Activated effector memory CD4-positive, alpha-beta T cell treated with anti-CD3 and anti-CD28 coated beads, Interleukin-2, amount 50 U/mL, for 16 hours (primary cell): ENCODE results near the gene PSENEN.

Experiments
- DNase-seq: peaks from one replicate; pipeline ENCODE4 v3.0.0-alpha.2; 2020

The PSENEN gene

DNA sequence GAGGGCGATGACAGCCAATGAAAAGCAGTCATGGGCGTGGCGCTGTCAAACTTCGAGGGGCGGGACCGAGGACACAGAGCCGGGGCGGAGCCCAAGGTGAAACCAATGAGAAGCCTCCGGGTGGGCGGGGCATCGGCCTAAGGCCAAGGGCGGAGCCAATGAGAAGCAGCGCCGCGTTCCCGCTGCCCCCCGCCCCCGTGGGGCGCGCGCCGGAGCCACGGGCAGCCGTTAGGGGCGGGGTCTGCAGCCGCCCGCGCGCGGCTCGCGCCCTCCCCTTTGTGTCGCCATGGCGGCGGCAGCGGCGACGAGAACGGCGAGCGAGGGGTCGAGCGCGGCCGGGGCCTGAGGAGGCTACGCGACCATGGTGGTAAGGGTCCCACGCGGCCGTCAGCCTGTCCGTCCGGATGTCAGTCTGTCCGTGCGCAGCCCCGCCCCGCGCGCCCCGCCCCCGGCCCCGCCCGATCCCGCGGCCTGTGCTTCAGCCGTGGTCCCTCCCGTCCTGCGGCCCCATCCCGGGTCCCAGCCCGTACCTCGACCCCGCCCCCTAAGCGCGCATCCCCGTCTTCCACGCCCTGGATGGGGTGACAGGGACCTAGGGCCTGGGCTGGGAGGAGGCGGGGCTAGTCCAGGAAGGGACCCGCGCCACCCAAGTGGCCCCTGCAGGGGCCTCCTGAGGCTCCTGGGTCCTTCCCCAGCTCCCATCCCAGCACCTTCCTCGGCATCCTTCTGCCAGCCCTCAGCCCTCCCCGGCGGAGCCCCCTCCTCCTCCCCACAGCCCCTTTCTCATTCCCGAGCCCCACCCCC, 30.0 kb downstream of the PSENEN start, which contains the start of gene ARHGAP33:
ARHGAP33 (plus strand) TSS at position 267 of the 804 bp plus-strand sequence; CDS start at position 362, 95 bp downstream.
- DNase-seq: peak; percentile 99

DNA sequence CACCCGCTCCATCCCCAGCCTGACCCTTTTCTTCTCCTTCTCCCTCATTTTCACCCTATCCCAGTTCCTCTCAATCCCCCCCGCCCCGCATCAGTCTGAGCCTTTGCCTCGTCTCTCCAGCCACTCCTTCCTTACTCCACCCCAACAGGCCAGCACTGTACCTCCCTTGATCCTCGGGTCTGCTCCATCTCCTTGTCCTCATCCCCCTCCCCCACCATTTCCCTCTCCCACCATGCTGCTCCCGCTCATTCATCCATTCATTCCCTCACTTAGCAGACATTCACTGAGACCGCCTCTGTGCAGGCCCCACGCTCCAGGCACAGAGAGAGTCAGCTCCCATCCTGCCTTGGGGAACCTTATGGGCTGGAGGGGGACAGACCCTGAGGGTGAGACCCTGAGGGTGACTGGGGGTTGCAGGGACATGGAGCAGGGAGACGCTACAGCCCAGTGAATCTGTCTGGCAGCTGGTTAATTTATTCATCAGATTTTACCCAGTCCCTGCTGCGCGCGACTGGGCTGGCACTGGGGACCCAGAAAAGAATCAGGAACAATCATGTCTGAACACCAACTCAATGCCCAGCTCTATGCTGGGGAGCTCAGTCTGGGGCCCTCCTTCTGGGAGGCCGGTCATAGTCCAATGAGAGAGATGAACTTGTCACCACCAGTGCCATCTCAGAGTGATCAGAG, 30.8 kb downstream of the PSENEN start:
- DNase-seq: no peak

DNA sequence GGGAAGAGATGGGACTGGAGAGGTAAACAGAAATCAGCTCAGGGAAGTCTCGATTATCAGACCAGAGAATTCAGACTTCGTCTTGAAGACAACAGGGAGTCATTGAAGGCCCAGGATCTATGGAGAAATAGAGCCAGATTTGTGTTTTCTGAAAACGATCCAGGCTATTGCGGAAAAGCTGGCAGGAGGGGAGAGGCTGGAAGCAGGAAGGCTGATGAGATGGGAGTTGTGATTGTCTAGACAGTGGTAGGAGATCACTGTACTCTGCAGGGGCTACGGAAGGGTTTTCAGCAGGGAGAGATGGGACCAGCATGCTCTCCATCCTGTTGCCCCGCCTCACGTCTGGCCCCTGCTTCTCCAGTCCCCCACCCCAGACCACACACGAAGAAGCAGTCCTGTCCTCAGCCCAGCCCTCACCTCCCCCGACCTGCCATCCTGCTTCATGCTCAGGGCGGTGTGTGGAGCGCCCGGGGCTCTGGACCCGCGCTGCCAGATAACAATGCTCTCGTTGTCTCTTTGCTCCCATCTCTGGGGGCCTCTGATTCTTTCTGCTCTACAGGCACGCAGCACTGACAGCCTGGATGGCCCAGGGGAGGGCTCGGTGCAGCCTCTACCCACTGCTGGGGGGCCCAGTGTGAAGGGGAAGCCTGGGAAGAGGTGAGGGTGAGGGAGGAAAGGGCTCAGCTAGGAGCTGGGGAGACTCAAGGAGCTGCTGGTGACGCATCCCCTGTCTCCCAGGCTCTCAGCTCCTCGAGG, 31.8 kb downstream of the PSENEN start:
- DNase-seq: no peak

DNA sequence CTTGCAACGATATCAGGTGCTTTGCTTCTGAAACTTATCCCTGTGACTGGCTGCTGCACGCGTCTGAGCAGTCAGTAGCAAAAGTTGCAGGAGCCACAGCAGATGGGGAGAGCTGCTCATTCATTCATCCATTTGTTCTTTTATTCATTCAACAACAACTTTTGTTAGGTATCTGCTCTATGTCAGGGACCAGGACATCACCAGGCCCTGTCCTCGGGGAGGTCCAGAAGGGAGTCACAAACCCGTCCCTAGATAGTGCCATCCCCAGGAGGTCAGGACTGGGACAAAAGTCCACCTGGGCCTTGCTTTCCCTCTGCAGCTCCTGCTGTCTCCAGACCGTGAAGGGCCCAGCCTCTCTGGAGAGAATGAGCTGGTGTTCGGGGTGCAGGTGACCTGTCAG, 32.5 kb downstream of the PSENEN start:
- DNase-seq: no peak

DNA sequence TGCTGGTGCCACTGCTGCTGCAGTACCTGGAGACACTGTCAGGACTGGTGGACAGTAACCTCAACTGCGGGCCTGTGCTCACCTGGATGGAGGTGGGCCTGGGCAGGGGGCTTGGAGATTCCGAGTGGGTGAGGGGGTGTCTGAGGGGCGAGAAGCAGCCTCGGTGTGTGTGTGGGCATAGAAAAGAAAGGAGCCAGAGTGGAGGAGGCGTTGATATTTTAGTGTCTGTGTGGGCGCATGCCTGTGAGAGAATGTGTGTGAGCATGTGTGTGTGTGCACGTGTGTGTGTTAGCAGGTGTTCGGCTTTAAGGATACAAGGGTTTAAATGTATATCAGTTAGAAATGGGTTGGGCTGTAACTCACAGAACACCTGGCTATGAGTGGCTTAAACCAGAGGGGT, 33.6 kb downstream of the PSENEN start:
- DNase-seq: no peak

DNA sequence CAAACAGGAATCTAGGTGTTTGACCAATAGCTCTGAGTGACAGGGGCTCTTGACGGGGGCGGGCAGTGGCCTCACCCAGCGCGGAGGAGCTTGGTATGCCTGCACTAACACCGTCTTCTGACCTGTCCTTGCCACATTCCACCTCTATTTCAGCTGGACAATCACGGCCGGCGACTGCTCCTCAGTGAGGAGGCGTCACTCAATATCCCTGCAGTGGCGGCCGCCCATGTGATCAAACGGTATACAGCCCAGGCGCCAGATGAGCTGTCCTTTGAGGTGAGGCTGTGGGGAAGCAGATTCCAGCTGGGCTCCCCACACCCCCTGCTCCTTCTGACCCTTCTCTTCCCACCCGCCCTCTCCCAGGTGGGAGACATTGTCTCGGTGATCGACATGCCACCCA, 34.6 kb downstream of the PSENEN start:
- DNase-seq: no peak

DNA sequence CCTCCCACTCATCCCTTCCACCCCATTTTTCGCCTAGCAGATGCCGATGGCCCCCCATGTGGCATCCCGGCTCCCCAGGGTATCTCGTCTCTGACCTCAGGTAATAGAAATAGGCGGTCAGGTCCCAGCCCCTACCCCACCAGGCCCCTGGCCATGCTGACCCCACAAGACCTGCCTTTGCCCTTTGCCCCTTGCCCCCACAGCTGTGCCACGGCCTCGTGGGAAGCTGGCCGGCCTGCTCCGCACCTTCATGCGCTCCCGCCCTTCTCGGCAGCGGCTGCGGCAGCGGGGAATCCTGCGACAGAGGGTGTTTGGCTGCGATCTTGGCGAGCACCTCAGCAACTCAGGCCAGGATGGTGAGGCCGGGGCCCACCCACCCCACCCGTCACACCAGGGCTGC, 35.3 kb downstream of the PSENEN start:
- no peak for DNase-seq

DNA sequence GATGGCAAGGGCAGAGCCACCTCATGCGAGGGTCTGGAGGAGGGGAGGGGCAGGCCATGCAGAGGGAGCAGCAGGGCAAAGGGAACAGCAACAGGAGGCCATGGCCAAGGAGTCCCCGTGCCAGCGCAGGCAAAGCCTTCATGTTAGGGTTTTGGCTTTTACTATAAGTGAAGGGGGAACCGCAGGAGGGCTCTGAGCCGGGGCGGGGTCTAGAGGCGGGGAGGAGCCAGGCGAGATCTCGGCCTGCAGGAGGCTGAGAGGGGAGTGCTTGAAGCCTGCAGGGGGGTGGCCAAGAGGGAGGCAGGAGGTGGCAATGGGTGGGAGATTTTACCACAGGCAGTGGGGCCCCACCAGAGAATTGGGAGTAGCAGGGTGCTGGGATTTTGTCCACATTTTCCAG, 36.2 kb downstream of the PSENEN start:
- DNase-seq: no peak

DNA sequence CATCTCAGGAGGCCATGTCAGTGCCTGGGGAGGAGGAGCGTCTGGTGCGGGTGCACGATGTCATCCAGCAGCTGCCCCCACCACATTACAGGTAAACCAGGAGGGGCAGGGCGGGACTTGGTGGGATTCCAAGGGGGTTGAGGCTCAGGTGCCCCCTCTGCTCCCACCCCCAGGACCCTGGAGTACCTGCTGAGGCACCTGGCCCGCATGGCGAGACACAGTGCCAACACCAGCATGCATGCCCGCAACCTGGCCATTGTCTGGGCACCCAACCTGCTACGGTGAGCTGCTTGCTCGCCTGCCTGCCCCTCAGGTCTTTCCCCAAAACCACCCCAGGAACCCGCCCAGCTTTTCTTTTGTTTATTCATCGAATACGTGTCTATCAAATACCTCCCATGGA, 37.1 kb downstream of the PSENEN start:
- DNase-seq: no peak

DNA sequence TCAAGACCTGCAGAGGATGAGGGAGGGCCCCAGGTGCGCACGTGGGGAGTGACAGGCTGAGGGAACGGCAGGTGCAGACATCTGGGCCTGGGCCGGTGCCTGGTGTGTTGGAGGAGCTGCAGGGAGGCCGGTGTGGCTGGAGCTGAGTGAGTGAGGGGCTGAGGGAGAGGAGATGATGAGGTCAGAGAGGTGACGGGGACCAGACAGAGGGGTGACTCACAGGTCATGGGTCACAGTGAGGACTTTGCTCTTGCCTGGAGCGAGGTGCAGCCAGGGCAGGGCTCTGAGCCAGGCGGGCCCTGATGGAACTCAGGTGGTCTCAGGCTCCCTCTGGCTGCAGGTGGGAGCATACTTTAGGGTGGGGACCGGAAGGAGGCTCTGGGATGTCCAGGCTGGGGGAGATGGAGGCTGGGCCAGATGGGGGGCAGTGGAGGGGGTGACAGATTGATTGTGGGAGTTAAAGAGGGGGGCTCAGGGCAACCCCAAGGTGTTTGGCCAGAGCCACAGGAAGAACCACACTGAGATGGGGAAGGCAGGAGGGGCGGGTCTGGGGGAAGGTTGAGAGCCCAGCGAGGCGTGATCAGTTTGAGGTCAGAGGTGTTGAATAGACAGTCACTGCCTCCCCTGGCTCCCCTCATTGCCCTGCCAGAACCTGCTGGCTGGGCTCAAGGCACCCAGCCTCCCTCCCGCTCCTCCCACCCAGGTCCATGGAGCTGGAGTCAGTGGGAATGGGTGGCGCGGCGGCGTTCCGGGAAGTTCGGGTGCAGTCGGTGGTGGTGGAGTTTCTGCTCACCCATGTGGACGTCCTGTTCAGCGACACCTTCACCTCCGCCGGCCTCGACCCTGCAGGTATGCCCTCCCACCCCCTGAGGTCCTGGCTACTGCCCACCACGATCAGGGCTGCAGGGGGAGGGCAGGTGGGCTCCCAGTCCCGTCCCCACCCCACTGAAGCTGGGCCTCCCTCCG, 38.3 kb downstream of the PSENEN start:
- no peak for DNase-seq

DNA sequence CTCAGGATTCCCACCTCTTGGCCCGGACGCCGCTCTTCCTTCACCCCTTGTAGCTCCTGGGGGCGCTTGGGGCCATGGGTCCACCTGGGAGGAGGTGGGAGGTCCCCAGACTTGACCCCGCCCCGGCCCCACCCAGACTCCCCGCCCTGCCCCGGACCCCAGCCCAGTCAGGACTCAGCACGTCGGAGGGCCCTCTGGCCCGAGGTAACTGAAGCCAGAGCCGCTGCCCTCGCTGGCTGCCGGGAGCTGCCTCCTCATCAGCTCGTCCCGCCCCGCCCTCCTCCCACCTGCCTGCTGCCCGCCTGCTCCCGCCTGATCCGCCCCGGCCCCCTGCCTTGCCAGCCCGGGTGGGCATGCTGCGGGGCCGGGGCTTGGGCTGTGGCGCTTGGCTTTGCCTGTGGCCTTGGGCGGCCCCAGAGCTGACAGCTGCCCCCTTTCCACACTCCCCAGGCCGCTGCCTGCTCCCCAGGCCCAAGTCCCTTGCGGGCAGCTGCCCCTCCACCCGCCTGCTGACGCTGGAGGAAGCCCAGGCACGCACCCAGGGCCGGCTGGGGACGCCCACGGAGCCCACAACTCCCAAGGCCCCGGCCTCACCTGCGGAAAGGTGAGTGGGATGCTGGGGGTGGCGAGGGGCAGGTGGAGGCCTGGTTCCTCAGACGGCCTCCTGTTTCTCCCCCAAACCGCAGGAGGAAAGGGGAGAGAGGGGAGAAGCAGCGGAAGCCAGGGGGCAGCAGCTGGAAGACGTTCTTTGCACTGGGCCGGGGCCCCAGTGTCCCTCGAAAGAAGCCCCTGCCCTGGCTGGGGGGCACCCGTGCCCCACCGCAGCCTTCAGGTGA, 39.3 kb downstream of the PSENEN start:
- DNase-seq: no peak

DNA sequence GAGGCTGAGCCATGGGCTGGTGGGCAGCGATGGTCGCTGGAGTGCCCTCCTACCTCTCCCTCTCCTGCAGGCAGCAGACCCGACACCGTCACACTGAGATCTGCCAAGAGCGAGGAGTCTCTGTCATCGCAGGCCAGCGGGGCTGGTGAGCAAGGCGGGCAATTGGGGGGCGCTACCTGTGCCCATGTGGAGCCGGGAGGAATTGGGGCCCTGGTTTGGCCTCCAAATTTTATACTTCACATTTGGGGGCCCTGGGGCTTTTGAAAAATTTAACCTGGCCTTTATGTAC, 39.8 kb downstream of the PSENEN start:
- DNase-seq: no peak

DNA sequence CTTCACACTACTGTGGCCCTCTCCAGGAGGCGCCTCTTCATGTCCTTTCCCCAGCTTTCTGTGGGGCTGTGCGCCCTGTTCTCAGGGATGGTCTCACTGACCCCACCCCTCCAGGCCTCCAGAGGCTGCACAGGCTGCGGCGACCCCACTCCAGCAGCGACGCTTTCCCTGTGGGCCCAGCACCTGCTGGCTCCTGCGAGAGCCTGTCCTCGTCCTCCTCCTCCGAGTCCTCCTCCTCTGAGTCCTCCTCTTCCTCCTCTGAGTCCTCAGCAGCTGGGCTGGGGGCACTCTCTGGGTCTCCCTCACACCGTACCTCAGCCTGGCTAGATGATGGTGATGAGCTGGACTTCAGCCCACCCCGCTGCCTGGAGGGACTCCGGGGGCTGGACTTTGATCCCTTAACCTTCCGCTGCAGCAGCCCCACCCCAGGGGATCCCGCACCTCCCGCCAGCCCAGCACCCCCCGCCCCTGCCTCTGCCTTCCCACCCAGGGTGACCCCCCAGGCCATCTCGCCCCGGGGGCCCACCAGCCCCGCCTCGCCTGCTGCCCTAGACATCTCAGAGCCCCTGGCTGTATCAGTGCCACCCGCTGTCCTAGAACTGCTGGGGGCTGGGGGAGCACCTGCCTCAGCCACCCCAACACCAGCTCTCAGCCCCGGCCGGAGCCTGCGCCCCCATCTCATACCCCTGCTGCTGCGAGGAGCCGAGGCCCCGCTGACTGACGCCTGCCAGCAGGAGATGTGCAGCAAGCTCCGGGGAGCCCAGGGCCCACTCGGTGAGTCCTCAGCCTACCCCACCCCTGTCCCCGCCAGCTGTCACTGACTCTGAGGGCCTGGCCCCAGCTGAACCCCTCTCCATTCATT, 41.1 kb downstream of the PSENEN start:
- DNase-seq: no peak

DNA sequence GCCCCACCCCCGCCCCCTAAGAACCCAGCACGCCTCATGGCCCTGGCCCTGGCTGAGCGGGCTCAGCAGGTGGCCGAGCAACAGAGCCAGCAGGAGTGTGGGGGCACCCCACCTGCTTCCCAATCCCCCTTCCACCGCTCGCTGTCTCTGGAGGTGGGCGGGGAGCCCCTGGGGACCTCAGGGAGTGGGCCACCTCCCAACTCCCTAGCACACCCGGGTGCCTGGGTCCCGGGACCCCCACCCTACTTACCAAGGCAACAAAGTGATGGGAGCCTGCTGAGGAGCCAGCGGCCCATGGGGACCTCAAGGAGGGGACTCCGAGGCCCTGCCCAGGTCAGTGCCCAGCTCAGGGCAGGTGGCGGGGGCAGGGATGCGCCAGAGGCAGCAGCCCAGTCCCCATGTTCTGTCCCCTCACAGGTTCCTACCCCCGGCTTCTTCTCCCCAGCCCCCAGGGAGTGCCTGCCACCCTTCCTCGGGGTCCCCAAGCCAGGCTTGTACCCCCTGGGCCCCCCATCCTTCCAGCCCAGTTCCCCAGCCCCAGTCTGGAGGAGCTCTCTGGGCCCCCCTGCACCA, 41.9 kb downstream of the PSENEN start:
- DNase-seq: no peak

DNA sequence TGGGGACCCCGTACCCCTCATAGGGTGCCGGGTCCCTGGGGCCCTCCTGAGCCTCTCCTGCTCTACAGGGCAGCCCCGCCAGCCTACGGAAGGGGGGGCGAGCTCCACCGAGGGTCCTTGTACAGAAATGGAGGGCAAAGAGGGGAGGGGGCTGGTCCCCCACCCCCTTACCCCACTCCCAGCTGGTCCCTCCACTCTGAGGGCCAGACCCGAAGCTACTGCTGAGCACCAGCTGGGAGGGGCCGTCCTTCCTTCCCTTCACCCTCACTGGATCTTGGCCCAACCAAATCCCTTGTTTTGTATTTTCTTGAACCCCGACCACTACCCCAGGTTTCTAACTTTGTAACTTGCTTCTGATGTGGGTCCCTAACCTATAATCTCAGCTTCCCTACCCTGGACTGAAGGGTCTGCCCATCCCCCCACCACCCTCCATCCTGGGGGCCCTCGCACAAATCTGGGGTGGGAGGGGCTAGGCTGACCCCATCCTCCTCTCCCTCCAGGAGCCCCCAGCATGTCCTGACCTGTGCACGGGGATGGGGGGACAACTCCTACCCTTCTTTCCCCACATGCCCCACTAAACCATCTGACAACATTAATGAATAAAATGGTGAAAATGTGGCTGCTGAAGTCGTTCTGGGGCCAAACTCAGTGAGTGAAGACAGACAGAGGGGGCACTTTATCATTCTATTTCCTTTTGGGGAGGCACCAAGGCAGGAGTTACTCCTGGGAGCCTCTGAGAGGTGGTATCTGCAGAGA, 42.9 kb downstream of the PSENEN start:
- DNase-seq: no peak

DNA sequence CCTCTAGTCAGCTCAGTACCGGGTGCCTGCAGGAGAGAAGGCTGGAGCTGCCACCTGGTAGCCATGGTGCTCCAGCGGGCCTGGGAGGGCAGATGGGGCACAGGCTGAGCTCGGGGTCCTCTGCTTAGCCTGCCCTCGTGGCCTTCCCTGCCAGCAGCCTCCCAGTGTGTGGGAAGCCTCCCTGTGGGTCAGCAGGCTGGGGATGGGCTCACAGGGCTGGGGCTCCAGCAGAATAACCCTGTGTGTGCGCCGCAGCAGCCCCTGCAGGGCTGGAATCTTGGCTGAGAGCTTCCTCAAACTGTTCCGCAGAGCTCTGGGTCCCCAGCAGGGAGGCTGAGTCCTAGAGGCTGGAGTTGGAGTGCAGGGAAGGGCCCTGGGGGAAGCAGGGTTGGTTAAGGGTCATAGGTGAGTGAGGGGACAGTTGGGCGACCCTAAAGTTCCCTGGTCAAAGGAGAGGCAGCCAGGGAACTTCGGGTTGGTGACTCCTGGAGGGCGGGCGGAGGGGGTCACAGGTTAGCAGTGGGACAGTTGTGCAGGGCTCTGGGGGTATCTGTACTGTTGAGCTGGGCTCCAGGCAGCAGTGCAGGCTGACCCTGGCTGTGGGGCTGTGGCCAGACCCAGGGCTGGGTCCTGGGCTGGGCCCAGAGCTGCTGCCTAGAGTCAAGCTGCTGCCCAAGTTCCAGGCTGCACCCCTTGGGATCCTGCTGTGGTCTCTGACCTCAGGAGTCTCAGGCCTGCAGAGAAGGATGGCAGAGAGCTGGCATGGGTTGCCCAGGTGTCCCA, 43.9 kb downstream of the PSENEN start:
- no peak for DNase-seq

DNA sequence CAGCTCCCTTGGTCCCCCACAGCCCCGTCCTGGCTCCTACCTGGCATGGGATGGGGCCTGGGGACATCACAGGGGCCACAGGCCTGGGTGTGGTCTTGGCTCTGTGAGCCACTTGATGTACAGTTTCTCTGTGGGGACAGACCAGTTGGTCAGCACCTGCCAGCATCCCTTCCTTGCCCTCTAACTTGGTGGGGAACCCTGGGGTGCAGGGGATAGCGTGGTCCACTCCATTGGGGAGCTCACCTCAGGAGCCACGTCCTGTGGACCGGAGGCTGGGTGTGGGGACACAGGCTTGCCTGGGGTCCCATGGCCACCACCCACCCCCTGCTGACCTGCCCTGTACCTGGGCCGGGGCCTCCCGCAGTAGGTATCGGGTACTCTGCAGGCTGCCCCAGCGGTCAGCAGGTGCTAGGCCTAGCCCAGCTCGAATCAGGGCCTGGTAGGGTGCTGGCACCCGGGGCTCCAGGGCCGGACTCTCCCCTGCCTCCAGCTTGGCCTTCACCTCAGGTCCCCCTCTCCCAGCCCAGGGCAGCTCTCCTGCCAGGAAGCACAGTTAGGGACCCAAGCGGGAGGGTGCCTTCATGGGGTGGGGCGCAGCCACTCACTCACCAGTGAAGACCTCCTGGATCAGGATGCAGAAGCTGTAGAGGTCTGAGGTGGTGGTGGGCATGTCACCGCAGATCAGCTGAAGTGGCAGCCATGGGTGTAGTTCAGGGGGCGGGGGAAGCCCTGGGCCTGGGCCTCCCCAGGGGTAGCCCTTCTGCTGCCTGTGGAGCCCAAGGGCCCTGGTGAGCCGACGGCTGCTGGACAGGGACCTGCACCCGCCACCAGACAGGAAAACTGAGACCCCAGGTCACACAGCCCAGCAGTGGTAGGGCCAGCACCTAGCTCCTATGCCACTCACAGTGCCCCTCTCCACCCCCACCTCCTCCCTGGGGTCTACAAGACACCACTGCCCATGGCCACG, 44.8 kb downstream of the PSENEN start:
- DNase-seq: no peak
